ENCODE results near the gene WDTC1. TPM values are rescaled to one million over a fixed set of nuclear protein-coding genes. Genes with fewer than 3 reads are reported as not detected.
A peak's percentile ranks its signal among the peaks of the same experiment; 100 is the strongest.

Gene WDTC1
- total and polyA plus RNA-seq, 9 of the 15 experiments (the other 6 are each of a cell fraction or from before 2014, with no cell fraction given) = 0.18 to 32.3 (median 8.8) TPM

DNA sequence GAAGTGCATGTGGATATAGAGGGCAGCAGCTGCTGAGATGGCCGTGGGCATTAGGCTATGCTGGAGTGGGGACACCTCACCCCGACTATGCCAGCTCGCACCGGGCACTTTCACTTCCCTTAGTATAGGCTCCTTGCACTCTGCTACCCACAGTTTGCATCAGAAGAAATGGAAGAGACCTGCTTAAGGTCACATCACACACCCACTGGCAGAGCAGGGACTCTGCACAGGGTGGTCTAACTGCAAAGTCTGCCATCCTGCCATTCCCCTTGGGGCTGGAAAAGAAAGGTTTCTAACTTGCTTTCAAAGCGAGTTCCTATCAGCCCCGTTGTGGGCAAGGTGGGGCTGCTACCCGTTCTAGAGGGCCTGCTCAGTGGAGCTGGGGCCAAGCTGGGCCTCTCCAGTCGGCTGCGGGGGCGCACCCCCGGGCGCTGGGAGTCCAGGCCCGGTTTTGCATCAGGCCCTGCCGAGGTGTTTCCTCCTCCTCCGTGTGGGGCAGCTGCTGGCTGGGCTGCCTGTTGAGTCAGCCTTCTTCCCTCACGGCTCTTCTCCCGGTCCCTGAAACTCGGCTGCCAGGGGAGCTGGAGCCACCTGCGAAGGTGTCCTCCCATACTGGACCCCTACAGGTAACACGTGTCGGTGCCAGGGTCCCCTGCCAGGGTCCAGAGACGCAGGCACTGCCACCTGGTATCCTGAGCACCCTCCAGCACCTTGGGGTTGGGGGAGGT is 107.3 kb downstream of the WDTC1 start, which contains the start of gene SYTL1 (continued):
- TF ChIP-seq SIN3A (IDR thresholded peaks at IDR 0.05; ENCODE audit: borderline replicate concordance in 2 of 2, control insufficient read depth in 1 of 2, low read depth in 2 of 2, low read length in 2 of 2) (0 out of 4 replicates have a peak, but pooled peaks of 1 of the 2 experiments have one; percentile 13), GTF2F1 (IDR thresholded peaks at IDR 0.05; ENCODE audit: low read depth, low read length) (no peak), BCL6 (CRISPR knock-in tag; IDR thresholded peaks at IDR 0.05) (no peak), ZC3H8 (IDR thresholded peaks at IDR 0.05) (no peak), SP2 (IDR thresholded peaks at IDR 0.05; ENCODE audit: extremely low read depth, low read depth, low read length, poor library complexity, severe bottlenecking) (no peak), BHLHE40 (IDR thresholded peaks at IDR 0.05; ENCODE audit: low read length) (peak; percentile 55; the same call in 1 of the 2 replicates), CHD2 (IDR thresholded peaks at IDR 0.05; ENCODE audit: low read depth, low read length) (no peak), HNRNPUL1 (IDR thresholded peaks at IDR 0.05; ENCODE audit: low read length) (no peak), CEBPB (tag; IDR thresholded peaks at IDR 0.05) (no peak), ZNF175 (CRISPR knock-in tag; IDR thresholded peaks at IDR 0.05; ENCODE audit: low read depth) (no peak), FOSL1 (tag; conservative IDR thresholded peaks at IDR 0.05) (peak; percentile 32; the same call in 1 of the 2 replicates), MAFF (IDR thresholded peaks at IDR 0.05; ENCODE audit: low read length) (no peak), NFRKB (IDR thresholded peaks at IDR 0.05; ENCODE audit: low read depth) (no peak), XRCC3 (IDR thresholded peaks at IDR 0.05) (no peak), KLF16 (IDR thresholded peaks at IDR 0.05) (no peak), MAZ (CRISPR knock-in tag; conservative IDR thresholded peaks at IDR 0.05 in 1 of 2, IDR thresholded peaks at IDR 0.05 in 1 of 2) (peak; percentile 54 to 77; a peak in 2 of 4 replicates), NFIC (IDR thresholded peaks at IDR 0.05) (no peak), NCOA4 (IDR thresholded peaks at IDR 0.05; ENCODE audit: partially characterized antibody) (no peak), FOXP1 (CRISPR knock-in tag; IDR thresholded peaks at IDR 0.05) (no peak), ZNF609 (CRISPR knock-in tag; IDR thresholded peaks at IDR 0.05; ENCODE audit: borderline replicate concordance) (no peak), MED1 (CRISPR knock-in tag; IDR thresholded peaks at IDR 0.05; ENCODE audit: borderline replicate concordance) (0 out of 2 replicates have a peak, but pooled peaks have one; percentile 23), POLR2H (tag; IDR thresholded peaks at IDR 0.05; ENCODE audit: low read depth) (no peak), SREBF2 (CRISPR knock-in tag; IDR thresholded peaks at IDR 0.05) (no peak)
- TF ChIP-seq, protein P1, sequence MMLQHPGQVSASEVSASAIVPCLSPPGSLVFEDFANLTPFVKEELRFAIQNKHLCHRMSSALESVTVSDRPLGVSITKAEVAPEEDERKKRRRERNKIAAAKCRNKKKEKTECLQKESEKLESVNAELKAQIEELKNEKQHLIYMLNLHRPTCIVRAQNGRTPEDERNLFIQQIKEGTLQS (IDR thresholded peaks at IDR 0.05) = peak; percentile 61; the same call in 1 of the 2 replicates
- TF ChIP-seq, protein P1 (CRISPR knock-in tag; conservative IDR thresholded peaks at IDR 0.05) = no peak

Data from K562 (cell line).